Choroid plexus epithelial cell (primary cell): ENCODE results near the gene CHTF18.

Source experiments
- DNase-seq: peaks from one replicate; pipeline ENCODE4 v3.0.0-alpha.2; 2010; ENCODE audit warnings: low read depth
- H3K4me3 ChIP-seq: 2 replicates; pipeline ENCODE4 v1.5.1; 2011; ENCODE audit warnings: low read depth, mild to moderate bottlenecking, control low read depth, low read length, moderate library complexity
- CTCF ChIP-seq: conservative IDR thresholded peaks from 2 replicates; pipeline ENCODE4 v1.5.1; 2011; ENCODE audit warnings: low read depth, mild to moderate bottlenecking, control low read depth, inconsistent platforms, low read length, moderate library complexity

CHTF18 gene

DNA sequence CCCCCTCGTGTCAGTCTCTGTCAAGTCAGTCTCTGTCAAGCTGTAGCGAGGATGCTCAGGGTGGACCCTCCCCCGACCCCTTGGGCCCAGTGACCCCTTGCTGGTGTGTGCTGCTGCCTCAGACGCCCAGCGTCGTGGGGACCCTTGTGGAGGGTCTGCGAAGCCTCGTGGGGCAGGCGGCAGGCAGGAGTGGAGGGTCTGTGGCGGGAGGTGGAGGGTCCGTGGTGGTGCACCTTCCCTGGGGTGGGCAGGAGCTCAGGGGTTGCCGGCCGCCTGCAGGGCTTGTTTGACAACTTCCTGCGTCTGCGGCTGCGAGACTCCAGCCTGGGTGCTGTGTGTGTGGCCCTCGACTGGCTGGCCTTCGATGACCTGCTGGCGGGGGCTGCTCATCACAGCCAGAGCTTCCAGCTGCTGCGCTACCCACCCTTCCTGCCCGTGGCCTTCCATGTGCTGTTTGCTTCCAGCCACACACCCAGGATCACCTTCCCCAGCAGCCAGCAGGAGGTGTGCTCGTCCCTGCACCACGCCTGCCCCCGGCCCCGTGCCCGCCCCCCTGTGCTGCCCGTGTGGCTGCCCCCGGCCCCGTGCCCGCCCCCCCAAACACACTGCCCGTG lies 6.5 kb downstream of the CHTF18 start:
- no peak overlapping the region for H3K4me3 ChIP-seq
- no peak for DNase-seq
- no peak for TF ChIP-seq CTCF

DNA sequence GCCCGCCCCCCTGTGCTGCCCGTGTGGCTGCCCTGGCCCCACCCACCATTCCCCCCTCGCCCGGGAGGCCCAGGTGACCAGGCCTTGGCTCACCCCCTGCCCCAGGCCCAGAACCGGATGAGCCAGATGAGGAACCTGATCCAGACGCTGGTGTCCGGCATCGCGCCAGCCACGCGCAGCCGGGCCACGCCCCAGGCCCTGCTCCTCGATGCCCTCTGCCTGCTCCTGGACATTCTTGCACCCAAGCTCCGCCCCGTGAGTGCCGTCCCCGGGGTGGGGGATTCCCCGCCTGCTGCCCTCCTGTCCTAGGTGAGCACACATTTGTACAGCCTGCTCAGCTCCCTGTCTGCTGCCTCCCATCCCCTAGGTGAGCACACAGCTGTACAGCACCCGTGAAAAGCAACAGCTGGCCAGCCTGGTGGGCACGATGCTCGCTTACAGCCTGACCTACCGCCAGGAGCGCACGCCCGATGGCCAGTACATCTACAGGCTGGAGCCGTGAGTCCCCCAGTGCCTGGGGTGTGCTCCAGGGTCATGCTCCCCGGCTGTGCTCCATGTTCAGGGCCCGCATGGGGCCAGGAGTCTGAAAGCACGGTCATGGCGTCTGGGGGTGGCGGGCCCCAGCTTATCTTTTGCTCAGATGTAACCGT lies 7.3 kb downstream of the CHTF18 start:
- DNase-seq, result no peak
- no peak overlapping the region for H3K4me3 ChIP-seq
- TF ChIP-seq CTCF, result no peak

DNA sequence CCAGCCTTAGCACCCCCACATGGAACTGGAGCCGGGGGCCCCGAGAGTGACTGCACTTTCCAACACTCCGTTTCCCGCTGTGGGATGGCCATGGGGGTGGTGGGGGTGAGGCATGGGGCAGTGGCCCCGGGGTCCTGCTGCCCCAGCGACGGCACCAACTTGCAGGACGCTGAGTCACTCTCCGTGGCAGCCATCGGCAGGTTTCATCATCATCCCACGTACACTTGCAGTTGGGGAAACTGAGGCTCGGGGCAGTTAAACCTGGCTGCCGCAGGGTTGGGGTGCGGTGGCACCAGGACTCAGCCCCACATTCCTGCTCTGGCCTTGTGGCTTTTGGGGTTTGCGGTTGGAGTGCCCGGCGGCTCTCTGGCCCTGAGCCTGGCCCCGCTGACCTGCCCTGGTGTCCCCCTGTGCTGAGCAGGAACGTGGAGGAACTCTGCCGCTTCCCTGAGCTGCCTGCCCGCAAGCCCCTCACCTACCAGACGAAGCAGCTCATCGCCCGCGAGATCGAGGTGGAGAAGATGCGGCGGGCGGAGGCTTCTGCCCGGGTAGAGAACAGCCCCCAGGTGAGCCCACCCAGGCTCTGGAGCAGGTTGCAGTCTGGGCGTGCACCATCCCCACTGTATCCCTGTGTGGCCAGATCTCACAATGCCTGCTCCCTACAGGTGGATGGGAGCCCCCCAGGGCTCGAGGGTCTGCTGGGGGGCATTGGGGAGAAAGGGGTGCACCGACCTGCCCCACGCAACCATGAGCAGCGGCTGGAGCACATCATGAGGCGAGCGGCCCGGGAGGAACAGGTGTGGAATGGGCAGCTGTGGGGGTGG lies 8.1 kb downstream of the CHTF18 start:
- no peak for DNase-seq
- H3K4me3 ChIP-seq, result no peak overlapping the region
- TF ChIP-seq CTCF, result no peak

DNA sequence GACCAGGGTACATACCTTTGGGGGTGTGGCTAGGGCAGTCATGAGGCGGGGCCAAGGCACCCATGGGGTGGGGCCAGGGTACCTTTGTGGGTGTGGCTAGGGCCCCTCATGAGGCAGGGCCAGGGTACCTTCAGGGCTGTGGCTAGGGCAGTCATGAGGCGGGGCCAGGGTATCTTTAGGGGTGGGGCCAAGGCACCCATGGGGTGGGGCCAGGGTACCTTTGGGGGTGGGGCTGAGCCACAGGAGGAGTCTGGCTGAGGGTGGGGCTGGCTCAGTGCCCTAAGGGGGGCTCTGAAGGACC lies 8.7 kb downstream of the CHTF18 start:
- TF ChIP-seq CTCF, result no peak
- no peak for DNase-seq
- H3K4me3 ChIP-seq, result no peak overlapping the region

- TF ChIP-seq CTCF, result no peak
Measured at GRCh38 chr16:797686-798085, 9.3 kb downstream of the CHTF18 start.

DNA sequence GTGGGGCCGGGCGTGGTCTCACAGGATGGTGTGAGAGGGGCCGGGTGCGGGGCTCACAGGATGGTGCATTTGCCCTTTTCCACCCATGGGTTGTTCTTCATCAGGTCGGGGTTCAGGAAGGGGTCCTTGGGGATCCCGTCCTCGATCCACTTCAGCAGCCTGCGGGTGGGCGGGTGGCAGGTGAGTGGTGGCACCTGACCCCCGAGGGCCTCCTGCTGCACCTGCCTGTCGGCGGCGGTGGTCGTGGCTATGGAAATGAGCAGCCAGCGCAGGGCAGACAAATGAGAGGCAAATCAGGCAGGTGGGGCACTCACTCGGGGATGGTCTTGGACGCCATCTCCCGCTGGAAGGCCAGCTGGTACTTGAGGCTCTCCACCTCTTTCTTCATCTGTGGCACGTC lies 10.2 kb downstream of the CHTF18 start:
- no peak for DNase-seq
- TF ChIP-seq CTCF, result no peak
- H3K4me3 ChIP-seq, result no peak overlapping the region

More at GRCh38 chr16:797686-798085, 9.3 kb downstream of the CHTF18 start:
- DNase-seq, result no peak
- no peak overlapping the region for H3K4me3 ChIP-seq
